Sigmoid colon (tissue), 7 donors: ENCODE data around the gene BUD13. TPM values are rescaled to one million over a fixed set of nuclear protein-coding genes. Genes with fewer than 3 reads are reported as not detected.
"Not testable (repeated sequence)": the region's sequence is repeated elsewhere in the genome, so short reads cannot be mapped to it uniquely, and the experiment has no call there.

Source experiments
- DNase-seq: peaks from one replicate; pipeline ENCODE4 v3.0.0-alpha.2; 2019
- H3K27ac ChIP-seq, 4 donors: fragments of 200-600 bp; sonication (generic); one replicate each; pipeline ENCODE4 v1.5.1; 2016 to 2019; ENCODE audit warnings: mild to moderate bottlenecking in 1 of 4
- H3K27me3 ChIP-seq, 3 donors: fragments of 200-600 bp; sonication (generic); one replicate each; pipeline ENCODE4 v1.5.1; 2019; ENCODE audit warnings: mild to moderate bottlenecking in 1 of 3
- H3K36me3 ChIP-seq, 4 donors: fragments of 200-600 bp; sonication (generic); one replicate each; pipeline ENCODE4 v1.5.1; 2016 to 2019
- H3K4me1 ChIP-seq, 4 donors: fragments of 200-600 bp; sonication (generic); one replicate each; pipeline ENCODE4 v1.5.1; 2017 to 2019
- H3K4me3 ChIP-seq, 4 donors: fragments of 200-600 bp; sonication (generic); one replicate each; pipeline ENCODE4 v1.5.1; 2017 to 2019; ENCODE audit warnings: mild to moderate bottlenecking in 2 of 4, moderate library complexity in 1 of 4
- H3K9me3 ChIP-seq, 4 donors: fragments of 200-600 bp in 3 of 4; sonication (generic) in 3 of 4; one replicate each; pipeline versions ENCODE4 v1.5.1 to v1.6.1; 2013 to 2019
- CTCF ChIP-seq, 4 experiments: fragments of 450-650 bp in 3 of 4; fragments of 200-600 bp in 1 of 4; IDR thresholded peaks; one replicate each; pipeline ENCODE4 v1.5.1; 2016 to 2019; ENCODE audit warnings: antibody characterized with exemption in 4 of 4, mild to moderate bottlenecking in 3 of 4, moderate library complexity in 2 of 4
- EP300 ChIP-seq, 4 donors: sonication (generic); formaldehyde crosslinking; IDR thresholded peaks; one replicate each; pipeline ENCODE4 v1.6.1; 2017; ENCODE audit warnings: antibody characterized with exemption in 4 of 4
- POLR2A ChIP-seq, 2 donors: fragments of 450-650 bp; IDR thresholded peaks; one replicate each; pipeline ENCODE4 v1.6.1; 2016; ENCODE audit warnings: antibody characterized with exemption in 2 of 2, mild to moderate bottlenecking in 2 of 2, moderate library complexity in 2 of 2
- POLR2AphosphoS5 ChIP-seq, 4 donors: sonication (generic); formaldehyde crosslinking; IDR thresholded peaks; one replicate each; pipeline ENCODE4 v1.6.1; 2017; ENCODE audit warnings: antibody characterized with exemption in 4 of 4
- WGBS, 2 donors: extraction: QIAGEN DNeasy Blood & Tissue Kit; methylation state at CpG; one replicate each; pipeline ENCODE4 v1.1.7; 2013; 5-methylcytosine and 5-hydroxymethylcytosine counted together
- intact Hi-C: fragments of 100-400 bp; cut with DNase I; formaldehyde crosslinking; loops from one replicate; pipeline ENCODE4 v1.15.1; 2023
- polyA plus RNA-seq, 3 donors: library from polyadenylated mRNA; stranded (reverse); fragments of 200-250 nt; gene quantifications; one replicate each; pipeline ENCODE4 v1.2.3, GENCODE V29; 2013
- total RNA-seq, 4 donors: library from RNA; depleted of rRNA; stranded (reverse); fragments of >200 nt; gene quantifications; one replicate each; pipeline ENCODE4 v1.1.0, GENCODE V29; 2016
- donor health status: healthy with polysubstance abuse.
- donor health status: Bipolar disorder and iron deficiency.
- donor health status: healthy.

BUD13 gene
- total and polyA plus RNA-seq, 7 donors = 12.2 to 19.9 (median 16.8) TPM

DNA sequence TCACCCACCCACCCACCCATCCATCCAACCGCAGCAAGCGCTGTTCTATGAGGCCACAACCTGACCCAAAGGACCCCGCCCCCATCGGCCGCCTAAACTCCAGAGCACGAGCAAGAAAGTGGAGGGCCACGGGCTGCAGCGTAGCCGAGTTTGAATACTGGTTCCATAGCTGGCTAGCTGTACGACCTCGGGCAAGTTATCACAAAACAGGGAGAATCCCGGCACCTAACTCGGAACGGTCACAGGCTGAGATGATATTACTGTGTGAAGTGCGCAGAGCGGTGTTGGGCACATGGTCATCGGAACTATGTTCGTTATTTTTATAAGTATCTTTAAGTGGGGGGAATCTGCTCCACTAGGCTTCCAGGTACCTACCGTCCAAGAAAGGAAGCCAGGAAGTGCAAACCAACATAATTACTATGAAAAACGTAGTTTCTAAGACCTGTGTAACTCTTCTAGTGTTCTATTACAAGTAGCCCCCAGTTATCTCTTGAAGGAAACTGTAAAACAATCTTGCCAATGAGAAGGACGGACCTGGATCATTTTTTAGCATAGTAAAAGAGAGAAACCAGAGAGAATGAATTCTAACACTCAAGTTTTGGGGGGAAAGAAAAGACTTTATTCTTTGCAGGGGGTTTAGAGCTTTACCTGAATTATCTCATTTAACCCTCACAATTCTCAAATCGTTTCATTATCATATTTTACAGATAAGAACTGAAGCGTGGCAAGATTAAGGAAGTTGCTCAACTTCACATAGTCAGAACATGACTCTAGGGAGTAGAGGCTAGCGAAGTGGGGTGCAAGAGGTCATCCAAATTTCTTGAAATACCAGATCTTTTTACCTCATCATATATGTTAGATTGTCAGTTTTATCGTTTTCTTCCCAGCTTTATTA, 663 bp upstream of the BUD13 start:
- Histone ChIP-seq H3K27me3 (no peaks in the 10 kb centered on the region), H3K27ac (peak overlapping the region; percentile 85 to 93 (median 89)), H3K9me3 (no peaks in the 10 kb centered on the region), H3K4me3 (peak overlapping the region; percentile 63 to 88 (median 72)), H3K36me3 (peaks cover 2 to 41% (median 17%) of the 10 kb centered on the region in 4 donors), H3K4me1 (peaks cover 0 to 25% (median 18%) of the 10 kb centered on the region in 4 donors)
- TF ChIP-seq POLR2AphosphoS5 (IDR thresholded peaks at IDR 0.05) (no peak), EP300 (IDR thresholded peaks at IDR 0.05) (no peak), POLR2A (IDR thresholded peaks at IDR 0.05) (no peak), CTCF (IDR thresholded peaks at IDR 0.05) (no peak)
- no peak for DNase-seq
- 2 to 3% methylated on average over 25 of the region's 25 CpGs for WGBS, 2 donors
- intact Hi-C loops = no loop called here

- no peak for DNase-seq
- Histone ChIP-seq H3K27me3 (no peaks in the 10 kb centered on the region), H3K27ac (peak overlapping the region; percentile 85 to 93 (median 89)), H3K4me1 (peaks cover 0 to 25% (median 18%) of the 10 kb centered on the region in 4 donors), H3K36me3 (peaks cover 0 to 35% (median 9%) of the 10 kb centered on the region in 4 donors), H3K4me3 (peak overlapping the region; percentile 63 to 88 (median 72)), H3K9me3 (no peaks in the 10 kb centered on the region)
- TF ChIP-seq CTCF (IDR thresholded peaks at IDR 0.05) = no peak
- TF ChIP-seq POLR2AphosphoS5 (IDR thresholded peaks at IDR 0.05) = no peak
- no peak for TF ChIP-seq POLR2A (IDR thresholded peaks at IDR 0.05)
- TF ChIP-seq EP300 (IDR thresholded peaks at IDR 0.05) = no peak
- 2 to 8% methylated on average over 2 of the region's 2 CpGs for whole genome bisulfite sequencing, 2 donors
- intact Hi-C loops = no loop called here
These were observed 852 bp downstream of the BUD13 start for GRCh38 chr11:116771935-116772334.

DNA sequence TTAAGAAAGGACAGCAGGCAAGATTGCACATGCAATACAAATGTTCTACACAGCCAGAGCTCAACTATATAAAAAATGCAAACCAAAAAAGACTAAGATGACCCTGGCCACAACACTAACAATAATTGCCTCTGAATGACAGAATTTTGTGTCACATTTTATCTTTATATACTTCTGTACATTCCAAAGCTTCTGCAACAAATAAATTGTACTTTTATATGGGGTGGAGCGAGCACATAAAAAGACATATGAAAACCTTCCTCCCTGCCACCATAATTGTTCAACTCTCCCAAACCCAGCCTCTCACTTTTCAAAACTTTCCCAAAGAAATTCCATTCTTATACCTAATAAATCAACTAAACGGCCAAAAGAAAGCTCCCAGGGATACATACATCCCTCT, 10.7 kb downstream of the BUD13 start:
- TF ChIP-seq EP300 (IDR thresholded peaks at IDR 0.05) = no peak
- no peak for TF ChIP-seq POLR2AphosphoS5 (IDR thresholded peaks at IDR 0.05)
- no peak for TF ChIP-seq CTCF (IDR thresholded peaks at IDR 0.05)
- TF ChIP-seq POLR2A (IDR thresholded peaks at IDR 0.05) = no peak
- Histone ChIP-seq H3K27ac (no peak overlapping the region), H3K27me3 (no peaks in the 10 kb centered on the region), H3K9me3 (no peaks in the 10 kb centered on the region), H3K4me1 (no peaks in the 10 kb centered on the region), H3K36me3 (peaks cover 9 to 85% (median 37%) of the 10 kb centered on the region in 4 donors), H3K4me3 (no peak overlapping the region)
- 88 to 90% methylated on average over 2 of the region's 2 CpGs for WGBS, 2 donors
- DNase-seq = no peak
- intact Hi-C loops = no loop called here

DNA sequence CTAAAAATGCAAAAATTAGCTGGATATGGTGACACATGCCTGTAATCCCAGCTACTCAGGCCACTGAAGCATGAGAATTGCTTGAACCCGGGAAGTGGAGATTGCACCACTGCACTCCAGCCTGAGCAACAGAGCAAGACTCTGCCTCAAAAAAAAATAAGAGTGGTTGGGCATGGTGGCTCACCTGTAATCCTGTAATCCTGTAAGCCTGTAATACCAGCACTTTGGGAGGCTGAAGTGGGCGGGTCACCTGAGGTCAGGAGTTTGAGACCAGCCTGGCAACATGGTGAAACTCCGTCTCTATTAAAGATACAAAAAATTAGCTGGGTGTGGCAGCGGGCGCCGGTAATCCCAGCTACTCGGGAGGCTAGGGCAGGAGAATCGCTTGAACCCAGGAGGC, 16.7 kb downstream of the BUD13 start:
- H3K4me1 ChIP-seq, intact Hi-C loops, H3K27ac ChIP-seq, H3K9me3 ChIP-seq, H3K4me3 ChIP-seq, H3K27me3 ChIP-seq, DNase-seq: not testable (repeated sequence)
- 79 to 84% methylated on average over 8 of the region's 8 CpGs for WGBS, 2 donors
- H3K36me3 ChIP-seq = peaks cover 0 to 99% (median 41%) of the 10 kb centered on the region in 4 donors

- peaks cover 0 to 100% (median 30%) of the 10 kb centered on the region in 4 donors for H3K36me3 ChIP-seq
- H3K4me1 ChIP-seq = no peaks in the 10 kb centered on the region
- no peak for DNase-seq
- TF ChIP-seq POLR2AphosphoS5 (IDR thresholded peaks at IDR 0.05) (no peak), POLR2A (IDR thresholded peaks at IDR 0.05) (no peak), EP300 (IDR thresholded peaks at IDR 0.05) (no peak), CTCF (IDR thresholded peaks at IDR 0.05) (no peak)
- WGBS, 2 donors = 93 to 94% methylated on average over 2 of the region's 2 CpGs
- intact Hi-C loops = no loop called here
- H3K4me3 ChIP-seq = no peak overlapping the region
- H3K27me3 ChIP-seq = no peaks in the 10 kb centered on the region
- no peak overlapping the region for H3K27ac ChIP-seq
- H3K9me3 ChIP-seq = no peaks in the 10 kb centered on the region
These were observed 22.6 kb downstream of the BUD13 start for GRCh38 chr11:116750070-116750718.
